C4-2B (cell line): ENCODE data around the gene SV2A.

Source experiments
- CTCF ChIP-seq: fragments of 450-650 bp; conservative IDR thresholded peaks from 2 replicates; pipeline ENCODE4 v1.5.1; 2017; ENCODE audit warnings: mild to moderate bottlenecking
- ZFX ChIP-seq: fragments of 450-650 bp; IDR thresholded peaks from 2 replicates; pipeline ENCODE4 v1.6.1; 2017

DNA sequence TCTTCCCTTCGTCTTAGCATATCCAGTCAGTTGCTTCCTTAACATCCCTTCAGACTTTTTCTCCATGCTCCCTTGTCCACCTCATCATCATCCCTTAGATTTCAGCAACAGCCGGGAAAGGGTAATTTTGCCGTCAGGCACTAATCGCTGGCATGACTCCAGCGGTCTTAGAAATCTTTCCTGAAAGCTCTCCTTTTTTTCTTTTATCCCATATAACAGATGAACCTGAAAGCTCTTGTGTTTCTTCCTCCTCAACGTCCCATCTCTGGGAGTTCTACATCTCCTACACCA, 28.7 kb downstream of the SV2A start:
- TF ChIP-seq CTCF (no peak), ZFX (no peak)
